CD4-positive, alpha-beta T cell (primary cell): ENCODE results near the gene C3orf70. TPM values are rescaled to one million over a fixed set of nuclear protein-coding genes. Genes with fewer than 3 reads are reported as not detected.

Source experiments
- ATAC-seq: fragments of 200-7000 bp; cut with Tn5 transposase; one replicate; pipeline ENCODE4 v1.10.0; 2022; ENCODE audit warnings: mild to moderate bottlenecking; ENCODE audit not compliant: poor library complexity
- CTCF ChIA-PET: fragments of 350-600 bp; sonication (Branson Sonifier 250); formaldehyde crosslinking; loops from one replicate; lab custom pipeline; 2021; ENCODE audit warnings: antibody characterized with exemption, inconsistent platforms; lab: Charles Lee
- POLR2A ChIA-PET: fragments of 350-600 bp; sonication (Branson Sonifier 250); formaldehyde crosslinking; loops from one replicate; lab custom pipeline; 2021; ENCODE audit warnings: antibody characterized with exemption, inconsistent platforms; lab: Charles Lee
- DNase-seq, 14 experiments: peaks; one replicate each; pipeline ENCODE4 v3.0.0-alpha.2; 2013 to 2020; ENCODE audit warnings: mixed read lengths in 2 of 14
- H3K27ac ChIP-seq, 2 donors: one replicate each; pipeline versions ENCODE4 v1.5.1 to v1.7.0; 2013; ENCODE audit warnings: low read length in 2 of 2, low read depth in 1 of 2, mild to moderate bottlenecking in 1 of 2
- H3K27me3 ChIP-seq, 2 experiments: 1 replicate in 1 of 2; 2 replicates in 1 of 2; pipeline versions ENCODE4 v1.6.1 to v1.7.0; 2013; ENCODE audit warnings: low read length in 2 of 2, control low read depth in 1 of 2, mild to moderate bottlenecking in 1 of 2, moderate library complexity in 1 of 2; ENCODE audit not compliant: insufficient read depth in 2 of 2, control insufficient read depth in 1 of 2
- H3K36me3 ChIP-seq: one replicate; pipeline ENCODE4 v1.6.1; 2013; ENCODE audit warnings: low read length, control low read depth; ENCODE audit not compliant: insufficient read depth
- H3K4me1 ChIP-seq: one replicate; pipeline ENCODE4 v1.6.1; 2013; ENCODE audit warnings: low read length, control low read depth; ENCODE audit not compliant: insufficient read depth
- H3K4me3 ChIP-seq: one replicate; pipeline ENCODE4 v1.5.1; 2013; ENCODE audit warnings: mild to moderate bottlenecking, low read length, moderate library complexity
- H3K9me3 ChIP-seq, 2 experiments: 1 replicate in 1 of 2; 2 replicates in 1 of 2; pipeline versions ENCODE4 v1.6.1 to v1.7.0; 2013; ENCODE audit warnings: low read length in 2 of 2, mild to moderate bottlenecking in 2 of 2, control low read depth in 1 of 2, moderate library complexity in 1 of 2; ENCODE audit not compliant: control insufficient read depth in 1 of 2, insufficient read depth in 1 of 2
- H3K27ac Mint-ChIP-seq: one replicate; pipeline ENCODE4 v1.8.0; 2020; ENCODE audit warnings: mixed read lengths
- H3K27me3 Mint-ChIP-seq: one replicate; pipeline ENCODE4 v1.8.0; 2021; ENCODE audit warnings: mixed read lengths
- H3K36me3 Mint-ChIP-seq: one replicate; pipeline ENCODE4 v1.8.0; 2021; ENCODE audit warnings: low read depth, mixed read lengths
- H3K4me1 Mint-ChIP-seq: one replicate; pipeline ENCODE4 v1.8.0; 2021; ENCODE audit warnings: low read depth, mixed read lengths
- H3K4me3 Mint-ChIP-seq: one replicate; pipeline ENCODE4 v1.8.0; 2020; ENCODE audit warnings: mild to moderate bottlenecking, mixed read lengths
- H3K9me3 Mint-ChIP-seq: one replicate; pipeline ENCODE4 v1.8.0; 2020; ENCODE audit warnings: mixed read lengths
- CTCF ChIP-seq: fragments of 200-600 bp; IDR thresholded peaks from one replicate; pipeline ENCODE4 v1.8.0; 2022; ENCODE audit warnings: antibody characterized with exemption, mild to moderate bottlenecking
- intact Hi-C, 2 experiments: fragments of 100-400 bp; cut with DNase I in 1 of 2; cut with micrococcal nuclease in 1 of 2; formaldehyde crosslinking; loops; one replicate each; pipeline versions ENCODE4 v1.15.1 to v1.9.0; 2023 to 2025; cut with DNase I, micrococcal nuclease
- total RNA-seq, 174 experiments: library from RNA in 2 of 174; stranded (reverse) in 2 of 174; gene quantifications; one replicate each; pipeline ENCODE4 v1.2.3 and lab custom pipeline; 2021 to 2026

The C3orf70 gene
- total RNA-seq, 2 experiments from 2014 or later: not detected

DNA sequence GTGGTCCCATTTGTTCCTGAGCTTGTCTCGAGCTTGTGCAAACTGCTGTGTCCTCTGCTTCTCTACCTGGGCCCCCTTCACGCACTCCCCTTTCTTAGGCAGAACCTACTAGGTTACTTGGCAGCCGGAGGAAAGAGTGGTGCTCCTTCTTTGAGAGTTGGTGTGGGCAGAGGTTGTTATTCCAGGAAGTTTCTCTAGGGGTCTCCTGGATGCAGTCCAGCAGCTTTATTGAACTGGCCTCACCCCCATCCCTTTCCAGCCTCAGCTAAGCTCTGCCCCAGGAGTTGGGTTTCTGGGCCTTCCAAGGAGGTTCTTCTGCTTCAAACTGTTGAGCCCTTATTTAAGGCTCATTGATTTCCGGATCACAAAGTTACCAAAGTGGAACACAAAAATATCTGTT lies 103.2 kb downstream of the C3orf70 start:
- peaks cover 99% of the 10 kb centered on the region for H3K36me3 Mint-ChIP-seq

GRCh38 chr3:185046603-185047002 lies 106.3 kb downstream of the C3orf70 start:
- H3K36me3 Mint-ChIP-seq: peaks cover 93% of the 10 kb centered on the region
- no peak for TF ChIP-seq CTCF
- H3K36me3 ChIP-seq: peaks cover 55% of the 10 kb centered on the region
- no peak overlapping the region for H3K4me3 ChIP-seq
- no peak for ATAC-seq
- no peaks in the 10 kb centered on the region for H3K27me3 Mint-ChIP-seq
- no peaks in the 10 kb centered on the region for H3K27me3 ChIP-seq
- H3K4me1 Mint-ChIP-seq: no peaks in the 10 kb centered on the region
- no peaks in the 10 kb centered on the region for H3K9me3 Mint-ChIP-seq
- DNase-seq: no peak
- H3K4me3 Mint-ChIP-seq: no peak overlapping the region
- no peak overlapping the region for H3K27ac Mint-ChIP-seq
- ChIA-PET POLR2A (no interaction called here), CTCF (no interaction called here)
- H3K9me3 ChIP-seq: peaks cover 0 to 13% of the 10 kb centered on the region in 2 experiments
- H3K27ac ChIP-seq: no peak overlapping the region
- intact Hi-C loops: no loop called here
- no peaks in the 10 kb centered on the region for H3K4me1 ChIP-seq

More for the DNA sequence above, 103.2 kb downstream of the C3orf70 start:
- intact Hi-C loops: no loop called here
- ATAC-seq (no peak), DNase-seq (no peak)
- no peak for TF ChIP-seq CTCF
- H3K27ac ChIP-seq: no peak overlapping the region
- no peak overlapping the region for H3K27ac Mint-ChIP-seq
- H3K27me3 Mint-ChIP-seq: no peaks in the 10 kb centered on the region
- no peak overlapping the region for H3K4me3 Mint-ChIP-seq
- H3K27me3 ChIP-seq: no peaks in the 10 kb centered on the region
- no peaks in the 10 kb centered on the region for H3K9me3 Mint-ChIP-seq
- ChIA-PET CTCF (no interaction called here), POLR2A (no interaction called here)
- H3K4me1 ChIP-seq: no peaks in the 10 kb centered on the region
- H3K4me3 ChIP-seq: no peak overlapping the region
- peaks cover 4 to 30% of the 10 kb centered on the region in 2 experiments for H3K9me3 ChIP-seq
- H3K4me1 Mint-ChIP-seq: no peaks in the 10 kb centered on the region
- H3K36me3 ChIP-seq: peaks cover 78% of the 10 kb centered on the region

DNA sequence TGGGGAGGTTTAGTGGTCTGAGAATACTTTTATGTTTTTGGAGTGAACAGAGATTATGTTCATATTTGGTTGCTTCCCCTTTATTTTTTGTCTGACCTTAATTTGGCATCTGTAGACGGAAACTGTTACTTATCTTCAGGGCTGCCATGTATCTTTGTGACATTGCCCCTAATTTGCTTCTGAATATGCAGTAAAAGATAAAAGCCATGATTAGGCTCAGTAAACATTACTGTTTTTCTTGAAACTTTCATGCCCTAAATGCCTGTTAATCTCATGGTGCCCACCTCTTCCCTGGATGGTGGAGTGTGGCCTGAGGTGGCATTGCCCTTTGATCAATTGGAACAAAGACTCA lies 106.7 kb downstream of the C3orf70 start:
- ATAC-seq (no peak), DNase-seq (no peak)
- no peak overlapping the region for H3K27ac Mint-ChIP-seq
- H3K9me3 Mint-ChIP-seq: no peaks in the 10 kb centered on the region
- H3K36me3 ChIP-seq: peaks cover 50% of the 10 kb centered on the region
- peaks cover 0 to 8% of the 10 kb centered on the region in 2 experiments for H3K9me3 ChIP-seq
- no peak overlapping the region for H3K4me3 ChIP-seq
- intact Hi-C loops: no loop called here
- no peaks in the 10 kb centered on the region for H3K27me3 Mint-ChIP-seq
- no peaks in the 10 kb centered on the region for H3K4me1 Mint-ChIP-seq
- H3K4me1 ChIP-seq: no peaks in the 10 kb centered on the region
- POLR2A ChIA-PET: no interaction called here
- TF ChIP-seq CTCF: no peak
- peaks cover 93% of the 10 kb centered on the region for H3K36me3 Mint-ChIP-seq
- H3K27ac ChIP-seq: no peak overlapping the region
- no peaks in the 10 kb centered on the region for H3K27me3 ChIP-seq
- CTCF ChIA-PET: interaction anchor here (1.0 kb wide), 1 partner anchor 17 kb away, joined by 4 read pairs; no protein-coding TSS in a partner anchor
- no peak overlapping the region for H3K4me3 Mint-ChIP-seq
